Measurements from ENCODE around the gene SORL1.

SORL1 gene

GRCh38 chr11:121512468-121513465, 60.7 kb downstream of the SORL1 start:
- DNase-seq = no peak

GRCh38 chr11:121513807-121514206, 61.7 kb downstream of the SORL1 start:
- DNase-seq = no peak

GRCh38 chr11:121514432-121515334, 62.6 kb downstream of the SORL1 start:
- DNase-seq = no peak

GRCh38 chr11:121515335-121515671, 63.2 kb downstream of the SORL1 start:
- no peak for DNase-seq

GRCh38 chr11:121517996-121518395, 65.9 kb downstream of the SORL1 start:
- DNase-seq = no peak

- no peak for DNase-seq
These were observed 68.4 kb downstream of the SORL1 start for GRCh38 chr11:121520243-121521144.

DNA sequence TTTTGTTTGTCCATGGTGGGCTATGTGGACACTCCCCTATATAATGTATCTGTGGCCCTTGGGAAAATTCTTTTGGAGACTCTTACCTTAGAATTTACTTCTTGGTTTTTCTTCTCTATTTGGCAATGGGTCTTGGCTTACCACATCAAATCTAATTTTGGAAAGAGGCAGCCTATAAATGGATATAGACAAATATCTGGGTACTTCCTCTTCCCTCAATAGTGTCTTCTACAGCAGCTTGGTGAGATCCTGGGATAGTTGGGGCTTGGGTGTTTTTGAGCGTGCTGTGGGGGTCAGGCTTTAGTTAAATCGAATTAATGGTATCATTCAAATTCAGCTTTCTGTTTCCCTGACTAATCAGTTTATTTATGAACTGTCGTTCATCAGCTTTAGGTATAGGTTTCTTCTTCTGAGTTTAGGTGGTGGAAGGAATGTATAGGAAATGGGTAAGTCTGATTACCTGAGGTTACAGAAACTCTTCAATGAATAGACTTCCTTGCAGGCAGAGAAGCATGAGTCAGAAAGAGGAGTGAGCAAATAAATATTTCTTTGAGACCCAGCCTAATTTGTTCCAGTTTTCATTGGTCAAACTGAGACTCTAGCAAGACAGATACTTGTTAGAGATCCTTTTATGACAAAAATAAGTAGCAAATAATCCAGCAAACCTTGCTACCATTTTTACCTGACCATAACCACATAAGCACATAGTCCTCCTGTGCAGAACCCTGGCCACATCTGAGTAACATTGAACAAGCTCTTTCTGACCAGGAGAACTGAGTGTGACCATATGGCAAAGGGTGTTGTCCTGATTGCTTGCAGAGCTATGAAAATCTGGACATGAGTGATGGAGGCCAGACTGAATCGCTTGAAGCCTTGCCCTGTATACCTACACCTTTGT, 69.3 kb downstream of the SORL1 start:
- no peak for DNase-seq

DNA sequence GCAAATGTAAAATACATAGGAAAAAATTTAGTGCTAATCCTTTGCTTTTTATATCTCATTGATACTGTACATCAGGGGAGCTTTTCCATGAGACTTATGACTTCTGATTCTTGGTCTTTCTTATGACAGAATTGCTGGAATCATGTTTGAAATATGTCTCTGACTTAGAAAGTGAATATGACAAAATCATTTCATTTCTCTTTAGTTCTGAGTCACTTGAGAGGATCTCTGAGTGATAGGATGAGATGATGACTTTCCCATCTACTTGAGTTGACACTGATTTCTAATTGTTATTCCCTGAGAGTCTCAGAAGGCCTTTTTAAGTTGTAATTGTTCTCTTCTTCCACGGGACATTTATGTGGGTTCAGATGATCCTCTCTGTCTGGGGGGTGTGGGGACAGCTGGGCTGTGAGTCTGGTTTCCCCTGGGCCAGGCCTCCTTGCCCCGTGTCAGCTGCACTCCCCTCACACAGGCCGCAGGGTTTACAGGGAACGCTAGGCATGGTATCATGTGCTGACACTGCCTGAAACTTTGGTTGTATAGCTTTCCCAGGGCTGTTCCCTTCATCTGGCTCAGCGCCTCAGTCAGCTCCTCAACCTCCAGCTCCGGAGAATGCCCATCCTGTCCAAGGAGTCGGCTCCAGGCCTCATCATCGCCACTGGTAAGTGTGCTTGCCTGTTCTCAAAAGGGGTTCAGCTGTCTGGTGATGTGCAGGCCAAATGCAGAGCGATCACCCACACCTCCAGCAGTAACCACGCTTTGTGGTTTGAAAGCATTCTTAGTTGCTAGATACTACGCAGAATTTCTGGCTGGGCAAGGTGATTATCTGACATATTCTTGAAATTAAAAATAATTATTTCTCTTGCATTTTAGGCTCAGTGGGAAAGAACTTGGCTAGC, 70.2 kb downstream of the SORL1 start:
- no peak for DNase-seq

DNA sequence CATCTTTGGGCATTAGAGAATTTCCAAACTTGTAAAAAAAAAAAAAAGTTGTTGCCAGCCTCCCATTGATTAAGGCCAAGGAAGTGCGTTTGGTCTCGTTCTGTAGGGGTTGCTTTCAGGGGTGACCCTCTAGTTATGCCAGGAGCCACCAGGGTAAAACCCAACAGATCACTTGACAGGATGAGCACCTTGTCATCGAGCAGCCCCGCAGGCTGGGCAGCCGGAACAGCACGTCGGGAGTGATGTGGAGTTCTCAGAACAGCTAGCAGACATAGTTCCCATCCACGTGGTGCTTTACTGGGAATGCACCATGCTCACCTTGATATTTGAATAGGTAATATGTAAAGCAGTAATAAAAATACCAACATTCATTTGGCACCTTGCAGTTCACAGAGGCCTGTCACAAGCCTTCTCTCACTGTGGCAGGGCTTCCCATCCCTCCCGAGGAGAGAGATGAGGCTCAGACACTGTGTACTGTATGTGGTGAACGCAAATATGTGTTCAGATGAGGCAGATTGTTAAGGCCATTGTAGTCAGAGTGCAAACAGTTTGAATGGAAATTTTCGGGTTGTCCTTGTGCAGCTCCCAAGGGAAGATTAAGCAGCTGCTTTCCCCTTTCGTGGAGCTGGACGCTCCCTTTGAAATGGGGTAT, 71.6 kb downstream of the SORL1 start:
- DNase-seq = no peak

DNA sequence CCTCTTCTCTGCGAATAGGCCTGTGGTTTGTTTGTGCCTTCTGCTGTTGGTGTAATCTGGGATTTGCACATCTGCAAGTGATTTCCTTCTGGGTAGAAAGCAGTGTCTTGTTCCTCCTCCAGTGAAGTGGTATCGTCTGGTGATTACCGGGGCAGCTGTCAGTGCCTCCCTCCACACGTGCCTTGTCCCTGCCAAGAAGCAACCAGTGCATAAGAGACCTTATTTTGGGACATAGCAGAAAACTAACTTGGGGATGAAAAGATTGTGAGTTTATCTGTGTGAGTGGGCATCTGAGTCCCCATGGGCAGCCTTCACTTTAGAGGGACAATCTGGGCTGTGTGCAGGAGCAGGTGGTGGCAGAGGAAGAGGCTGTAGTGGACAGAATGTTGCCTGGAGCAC, 72.1 kb downstream of the SORL1 start:
- DNase-seq = no peak

DNA sequence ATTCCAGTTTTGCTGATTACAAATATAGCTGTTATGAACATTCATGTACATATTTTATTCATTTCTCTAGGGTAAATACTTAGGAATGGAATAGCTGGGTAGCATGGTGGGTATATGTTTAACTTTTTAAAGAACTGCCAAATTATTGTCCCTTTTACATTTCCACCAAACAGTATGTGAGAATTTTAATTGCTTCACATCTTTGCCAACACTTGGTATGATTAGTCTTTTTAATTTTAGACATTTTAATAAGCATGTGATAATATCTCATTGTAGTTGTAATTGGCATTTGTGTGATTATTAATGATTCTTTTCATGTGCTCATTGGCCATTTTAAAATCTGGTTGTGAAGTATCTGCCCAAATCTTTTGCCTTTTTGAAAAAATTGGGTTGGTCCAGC, 73.3 kb downstream of the SORL1 start:
- no peak for DNase-seq

GRCh38 chr11:121530257-121530656, 78.1 kb downstream of the SORL1 start:
- DNase-seq = no peak

- no peak for DNase-seq
These were observed 81.5 kb downstream of the SORL1 start for GRCh38 chr11:121533601-121534000.

GRCh38 chr11:121534131-121535093, 82.3 kb downstream of the SORL1 start:
- no peak for DNase-seq

DNA sequence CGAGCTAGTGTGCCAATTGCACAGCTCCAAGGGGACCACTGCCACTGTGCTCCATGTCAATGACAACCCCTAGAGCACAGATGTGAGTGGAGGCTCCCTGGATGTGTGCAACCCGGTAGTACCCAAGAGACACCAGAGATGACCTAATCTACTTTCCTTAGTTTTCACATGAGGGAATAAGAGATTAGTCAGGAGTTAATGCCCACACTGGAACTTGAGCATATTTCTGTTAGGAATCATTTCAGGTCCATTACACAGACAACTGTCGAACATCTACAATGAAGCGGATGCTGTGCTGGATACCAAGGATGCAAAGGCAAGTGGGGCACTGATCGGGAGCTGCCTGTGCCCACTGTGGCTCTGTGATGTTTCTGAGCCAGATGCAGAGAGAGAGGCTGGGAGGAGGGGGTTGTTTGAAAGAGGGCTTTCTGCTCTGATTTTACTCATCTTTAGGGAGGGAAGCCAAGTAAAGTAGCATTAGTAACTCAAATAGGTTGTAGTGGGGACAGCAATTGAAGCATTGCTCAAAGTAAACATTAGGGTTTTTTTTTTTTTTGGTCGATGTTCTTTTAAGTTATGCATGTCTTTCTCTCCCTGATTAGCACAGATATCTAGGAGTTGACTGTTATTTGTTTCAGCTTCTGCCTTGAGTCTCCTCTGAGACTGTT, 83.1 kb downstream of the SORL1 start:
- no peak for DNase-seq

DNA sequence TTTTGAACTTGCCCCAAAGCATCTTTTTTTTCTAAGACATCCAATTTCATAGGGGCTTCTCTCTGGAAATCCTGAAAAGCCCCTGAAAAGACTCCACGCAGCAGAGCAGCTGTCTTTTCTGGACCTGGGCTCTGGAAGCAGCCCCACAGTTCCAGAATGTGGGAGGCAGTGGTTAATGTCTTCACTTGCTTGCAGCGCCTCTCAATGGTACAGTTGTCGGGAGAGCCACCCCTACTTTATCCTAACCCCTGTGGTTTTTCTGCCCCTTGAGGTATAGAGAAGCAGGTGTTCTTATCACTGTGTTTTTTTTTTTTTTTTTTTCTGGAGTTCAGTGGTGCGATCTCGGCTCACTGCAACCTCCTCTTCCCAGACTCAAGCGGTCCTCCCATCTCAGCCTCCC, 84.0 kb downstream of the SORL1 start:
- DNase-seq = no peak

- no peak for DNase-seq
These were observed 85.9 kb downstream of the SORL1 start for GRCh38 chr11:121538054-121538453.

GRCh38 chr11:121539000-121539399, 86.9 kb downstream of the SORL1 start:
- no peak for DNase-seq

Data from activated CD4-positive, alpha-beta T cell treated with anti-CD3 and anti-CD28 coated beads, Interleukin-2, amount 50 U/mL, for 48 hours (primary cell).